Suppressor macrophage treated with lipopolysaccharide for 4 hours (primary cell): Measurements from ENCODE around the gene TNS2.
"Not testable (repeated sequence)": the region's sequence is repeated elsewhere in the genome, so short reads cannot be mapped to it uniquely, and the experiment has no call there.

ENCODE experiments used
- DNase-seq: peaks from one replicate; pipeline ENCODE4 v3.0.0-alpha.2; 2020

TNS2 gene

DNA sequence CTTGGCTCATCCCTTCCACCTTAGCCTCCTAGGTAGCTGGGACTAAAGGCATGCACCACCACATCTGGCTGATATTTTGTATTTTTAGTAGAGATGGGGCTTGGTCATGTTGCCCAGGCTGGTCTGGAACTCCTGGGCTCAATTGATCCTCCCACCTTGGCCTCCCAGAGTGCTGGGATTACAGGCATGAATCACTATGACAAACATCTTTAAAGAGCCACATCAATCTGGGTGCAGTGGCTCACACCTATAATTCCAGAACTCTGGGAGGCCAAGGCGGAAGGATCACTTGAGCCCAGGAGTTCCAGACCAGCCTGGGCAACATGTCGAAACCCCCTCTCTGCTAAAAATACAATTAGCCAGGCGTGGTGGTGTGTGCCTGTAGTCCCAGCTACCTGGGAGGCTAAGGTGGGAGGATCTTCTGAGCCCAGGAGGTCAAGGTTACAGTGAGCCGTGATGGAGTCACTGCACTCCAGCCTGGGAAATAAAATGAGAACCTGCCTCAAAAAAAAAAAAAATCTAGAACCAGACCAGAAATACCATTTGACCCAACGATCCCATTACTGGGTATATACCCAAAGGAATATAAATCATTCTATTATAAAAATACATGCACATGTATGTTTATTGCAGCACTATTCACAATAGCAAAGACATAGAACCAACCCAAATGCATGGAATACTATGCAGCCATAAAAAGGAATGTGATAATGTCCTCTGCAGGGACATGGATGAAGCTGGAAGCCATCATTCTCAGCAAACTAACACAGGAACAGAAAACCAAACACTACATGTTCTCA is 45.1 kb downstream of the TNS2 start:
- not testable (repeated sequence) for DNase-seq

- DNase-seq: not testable (repeated sequence)
These were observed 45.7 kb downstream of the TNS2 start for GRCh38 chr12:53095596-53095895.

- peak; percentile 65 for DNase-seq
These were observed 46.4 kb downstream of the TNS2 start for GRCh38 chr12:53096089-53096741.

DNA sequence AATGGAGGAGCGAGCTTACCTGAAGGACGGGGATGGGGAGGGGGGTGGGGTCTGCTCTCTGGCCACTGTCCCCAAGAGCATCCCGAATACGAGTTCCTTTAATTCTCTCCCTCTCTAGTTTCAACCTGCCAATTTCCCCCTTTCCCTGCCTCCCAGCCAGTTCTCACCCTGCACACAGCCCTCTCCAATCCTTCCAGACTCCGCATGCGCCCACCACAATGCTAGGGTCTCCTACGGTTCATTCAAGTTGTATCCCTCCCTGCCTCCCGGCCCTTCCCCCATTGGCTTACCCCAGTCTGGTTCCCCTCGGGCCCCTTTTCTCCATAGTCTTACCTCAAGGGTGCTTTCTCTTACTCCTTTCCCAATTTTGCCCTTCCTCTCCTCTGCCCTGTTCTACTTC is 46.9 kb downstream of the TNS2 start:
- no peak for DNase-seq

GRCh38 chr12:53097207-53097563 is 47.3 kb downstream of the TNS2 start:
- no peak for DNase-seq

GRCh38 chr12:53097564-53098353 is 47.9 kb downstream of the TNS2 start, which contains the start of gene IGFBP6:
Gene IGFBP6, plus strand, starts transcription at chr12:53097667. Its CDS starts 51 bp downstream, at chr12:53097718.
- DNase-seq: peak; percentile 40

- no peak for DNase-seq
These were observed 48.6 kb downstream of the TNS2 start for GRCh38 chr12:53098354-53098981.

DNA sequence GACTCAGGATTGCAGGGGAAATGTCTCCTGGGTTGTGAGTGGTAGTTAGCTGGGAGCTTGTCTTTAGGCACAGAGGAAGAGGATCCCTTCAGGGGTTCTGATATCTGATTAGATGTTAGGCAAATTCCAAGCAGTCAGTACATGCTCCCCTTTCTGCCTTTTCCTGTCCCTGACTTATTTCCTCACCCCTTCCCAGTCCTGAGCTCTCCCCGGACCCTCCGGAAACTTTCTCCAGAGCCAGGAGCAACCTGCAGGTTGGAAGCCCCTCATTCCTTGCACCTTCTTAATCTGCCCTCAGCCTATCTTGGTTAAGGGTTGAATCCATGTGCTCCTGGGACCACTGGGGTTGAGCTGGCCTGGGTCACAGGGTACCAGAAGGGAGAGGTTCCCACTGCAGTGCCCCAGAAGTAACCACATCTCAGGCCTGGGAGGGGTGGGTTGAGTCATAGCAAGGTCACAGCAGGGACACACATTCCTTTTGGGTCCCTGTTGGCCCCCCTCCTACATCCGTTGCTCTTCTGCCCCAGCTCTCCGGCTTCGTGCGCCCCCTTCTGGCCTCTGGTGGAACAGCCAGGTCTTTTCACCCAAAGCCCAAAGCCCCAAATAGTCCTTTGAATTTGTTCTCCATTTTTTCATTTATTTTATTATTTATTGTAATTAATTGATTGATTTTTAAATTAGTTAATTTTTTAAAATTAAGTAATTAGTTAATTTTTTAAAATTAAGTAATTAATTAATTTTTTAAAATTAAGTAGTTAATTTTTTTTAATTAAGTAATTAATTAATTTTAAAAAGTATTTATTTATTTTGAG is 49.4 kb downstream of the TNS2 start:
- DNase-seq: peak; percentile 87

DNA sequence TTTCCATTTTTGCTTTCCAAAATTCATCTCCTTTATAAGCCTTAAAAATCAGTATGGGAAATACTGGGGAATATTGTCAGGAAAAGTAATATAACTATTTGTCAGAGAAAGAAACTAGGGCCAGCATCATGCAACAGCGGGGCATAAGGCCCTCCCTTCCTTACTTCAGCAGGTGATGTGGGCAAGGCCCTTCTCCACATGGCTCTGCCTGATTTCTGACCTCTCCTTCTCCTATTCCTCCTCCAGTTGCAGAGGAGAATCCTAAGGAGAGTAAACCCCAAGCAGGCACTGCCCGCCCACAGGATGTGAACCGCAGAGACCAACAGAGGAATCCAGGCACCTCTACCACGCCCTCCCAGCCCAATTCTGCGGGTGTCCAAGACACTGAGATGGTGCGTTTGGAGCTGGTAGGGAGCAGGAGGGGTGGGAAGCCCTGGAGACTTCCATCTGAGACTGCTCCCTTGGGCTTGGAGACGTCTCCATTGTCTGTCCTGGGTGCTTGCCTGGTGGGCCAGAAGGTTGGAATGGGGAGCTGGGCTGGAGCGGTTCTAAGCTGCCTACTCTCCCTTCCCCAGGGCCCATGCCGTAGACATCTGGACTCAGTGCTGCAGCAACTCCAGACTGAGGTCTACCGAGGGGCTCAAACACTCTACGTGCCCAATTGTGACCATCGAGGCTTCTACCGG is 50.7 kb downstream of the TNS2 start:
- no peak for DNase-seq

- DNase-seq: no peak
These were observed 51.4 kb downstream of the TNS2 start for GRCh38 chr12:53101266-53101665.

GRCh38 chr12:53101931-53102781 is 52.3 kb downstream of the TNS2 start:
- peak; percentile 41 for DNase-seq

- no peak for DNase-seq
These were observed 53.3 kb downstream of the TNS2 start, which contains the start of gene SOAT2 for GRCh38 chr12:53102883-53103807. Gene SOAT2, plus strand, starts transcription at chr12:53103486. Its CDS starts 92 bp downstream, at chr12:53103578.

DNA sequence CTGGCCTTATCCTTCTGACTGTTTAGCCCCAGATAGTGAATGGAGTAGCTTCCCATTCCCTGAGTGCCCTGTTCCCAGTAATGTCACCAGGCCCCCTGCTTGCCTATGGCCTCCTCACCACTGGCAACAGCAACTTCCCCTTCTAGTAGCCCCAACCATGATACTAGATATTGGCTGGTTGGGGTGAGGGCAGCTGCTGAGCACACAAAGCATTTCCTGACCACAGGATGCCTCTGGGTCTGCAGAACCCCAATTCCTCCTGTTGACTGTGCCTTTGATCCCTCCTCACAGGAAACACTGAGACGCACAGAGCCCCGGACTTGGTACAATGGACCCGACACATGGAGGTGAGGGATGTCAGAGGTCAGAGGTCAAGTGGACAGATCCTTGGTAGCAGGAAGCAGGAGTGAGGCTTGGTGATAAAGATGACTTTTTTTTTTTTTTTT is 54.0 kb downstream of the TNS2 start:
- DNase-seq: peak; percentile 62

- DNase-seq: no peak
These were observed 55.4 kb downstream of the TNS2 start for GRCh38 chr12:53105256-53105655.

- no peak for DNase-seq
These were observed 56.0 kb downstream of the TNS2 start for GRCh38 chr12:53105712-53106439.

- no peak for DNase-seq
These were observed 57.3 kb downstream of the TNS2 start for GRCh38 chr12:53107122-53107521.

DNA sequence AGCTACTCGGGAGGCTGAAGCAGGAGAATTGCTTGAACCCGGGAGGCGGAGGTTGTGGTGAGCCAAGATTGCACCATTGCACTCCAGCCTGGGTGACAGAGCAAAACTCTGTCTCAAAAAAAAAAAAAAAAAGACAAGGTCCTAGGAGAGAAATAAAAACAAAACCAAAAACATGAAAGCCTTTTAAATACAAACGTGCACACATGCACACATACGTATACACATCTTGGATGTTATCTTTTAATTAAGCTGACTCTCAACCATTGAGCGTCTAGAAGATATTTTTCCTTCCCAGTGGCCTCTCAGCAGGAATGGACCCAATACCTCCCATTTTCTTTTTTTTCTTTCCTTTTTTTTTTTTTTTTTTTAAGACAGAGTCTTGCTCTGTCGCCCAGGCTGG is 62.6 kb downstream of the TNS2 start:
- DNase-seq: not testable (repeated sequence)

DNA sequence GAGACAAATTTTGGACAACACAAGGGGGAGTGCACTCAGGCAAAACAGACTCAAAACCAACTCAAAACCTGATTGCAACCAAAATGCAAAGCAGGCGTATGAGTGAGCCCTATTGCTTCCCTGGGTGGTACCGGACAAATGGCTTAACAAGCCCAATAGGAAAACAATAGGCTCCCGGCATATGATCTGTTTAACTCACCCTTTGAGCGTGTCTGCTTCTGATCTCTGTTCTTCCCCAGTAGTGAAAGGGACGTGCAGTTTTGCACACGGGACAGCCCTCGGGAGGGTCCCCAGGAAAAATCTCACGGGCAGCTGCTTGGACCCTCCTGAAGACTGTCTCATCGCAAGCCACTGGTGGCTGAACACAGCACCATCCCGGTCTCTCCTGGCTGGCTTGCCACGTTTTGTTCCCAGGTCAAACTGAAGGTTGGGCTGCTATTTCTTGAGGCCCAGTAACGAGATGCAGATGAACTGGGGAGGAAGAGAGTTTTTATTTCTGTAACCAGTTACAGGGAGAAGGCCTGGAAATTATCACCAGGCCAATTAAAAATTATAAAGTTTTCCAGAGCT is 63.4 kb downstream of the TNS2 start:
- DNase-seq: no peak
